Left renal cortex interstitium (tissue), 4 donors: ENCODE results near the gene EFNB2. TPM values are rescaled to one million over a fixed set of nuclear protein-coding genes. Genes with fewer than 3 reads are reported as not detected.

Source experiments
- DNase-seq, 4 donors: peaks; one replicate each; pipeline ENCODE4 v3.0.0-alpha.2; 2013; ENCODE audit warnings: low read depth in 4 of 4, low spot score in 2 of 4, missing footprints in 1 of 4
- polyA plus RNA-seq, 4 donors: library from polyadenylated mRNA; unstranded; fragments of 120-200 nt; gene quantifications; one replicate each; pipeline ENCODE4 v1.2.1, GENCODE V29; 2013; ENCODE audit not compliant: insufficient read length in 4 of 4

The EFNB2 gene, protein sequence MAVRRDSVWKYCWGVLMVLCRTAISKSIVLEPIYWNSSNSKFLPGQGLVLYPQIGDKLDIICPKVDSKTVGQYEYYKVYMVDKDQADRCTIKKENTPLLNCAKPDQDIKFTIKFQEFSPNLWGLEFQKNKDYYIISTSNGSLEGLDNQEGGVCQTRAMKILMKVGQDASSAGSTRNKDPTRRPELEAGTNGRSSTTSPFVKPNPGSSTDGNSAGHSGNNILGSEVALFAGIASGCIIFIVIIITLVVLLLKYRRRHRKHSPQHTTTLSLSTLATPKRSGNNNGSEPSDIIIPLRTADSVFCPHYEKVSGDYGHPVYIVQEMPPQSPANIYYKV
- polyA plus RNA-seq = 100 to 1,000 TPM; 121 to 142 (median 129) TPM

GRCh38 chr13:106535552-106536243 lies at the start of gene EFNB2:
Gene EFNB2, minus strand, starts transcription at chr13:106535662. Its CDS starts 698 bp downstream, at chr13:106534964.
- peak in 3 of 4 donors; percentile 82 to 92 (median 82) for DNase-seq

GRCh38 chr13:106581225-106581624 lies 45.8 kb upstream of the EFNB2 start:
- no peak for DNase-seq

DNA sequence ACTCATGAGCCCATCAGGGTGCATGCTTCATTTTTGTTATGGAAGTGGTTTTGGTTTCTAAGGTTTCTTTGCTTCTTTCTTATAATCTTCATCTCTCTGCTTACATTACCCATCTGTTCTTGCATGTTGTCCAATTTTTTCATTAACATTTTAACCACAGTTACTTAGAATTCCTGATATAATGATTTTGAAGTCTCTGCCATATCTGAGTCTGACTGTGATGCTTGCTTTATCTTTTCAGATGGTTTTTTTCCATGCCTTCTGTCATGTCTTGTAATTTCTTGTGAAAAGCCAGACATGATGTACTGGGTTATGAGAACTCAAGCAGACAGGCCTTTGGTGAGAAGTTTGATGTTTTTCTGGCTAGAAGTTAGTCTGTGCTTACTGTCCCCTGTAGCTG lies 40.4 kb upstream of the EFNB2 start:
- no peak for DNase-seq

GRCh38 chr13:106573868-106574267 lies 38.4 kb upstream of the EFNB2 start:
- no peak for DNase-seq

- no peak for DNase-seq
These were observed 37.9 kb upstream of the EFNB2 start for GRCh38 chr13:106573284-106573846.

DNA sequence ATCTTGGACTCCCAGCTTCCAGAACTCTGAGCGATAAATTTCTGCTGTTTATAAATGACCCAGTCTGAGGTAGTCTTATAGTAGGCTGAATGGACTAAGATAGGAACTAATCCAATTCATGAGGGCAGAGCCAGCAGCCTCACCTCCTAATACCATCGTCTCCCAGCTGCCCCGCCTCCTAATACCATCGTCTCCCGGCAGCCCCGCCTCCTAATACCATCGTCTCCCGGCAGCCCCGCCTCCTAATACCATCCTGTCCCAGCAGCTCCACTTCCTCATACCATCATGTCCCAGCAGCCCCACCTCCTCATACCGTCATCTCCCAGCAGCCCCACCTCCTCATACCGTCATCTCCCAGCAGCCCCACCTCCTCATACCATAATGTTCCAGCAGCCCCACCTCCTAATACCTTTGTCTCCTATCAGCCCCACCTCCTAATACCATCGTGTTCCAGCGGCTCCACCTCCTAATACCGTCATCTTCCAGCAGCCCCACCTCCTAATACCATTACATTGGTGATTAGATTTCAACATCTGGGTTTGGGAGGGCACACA lies 34.9 kb upstream of the EFNB2 start:
- DNase-seq = no peak

DNA sequence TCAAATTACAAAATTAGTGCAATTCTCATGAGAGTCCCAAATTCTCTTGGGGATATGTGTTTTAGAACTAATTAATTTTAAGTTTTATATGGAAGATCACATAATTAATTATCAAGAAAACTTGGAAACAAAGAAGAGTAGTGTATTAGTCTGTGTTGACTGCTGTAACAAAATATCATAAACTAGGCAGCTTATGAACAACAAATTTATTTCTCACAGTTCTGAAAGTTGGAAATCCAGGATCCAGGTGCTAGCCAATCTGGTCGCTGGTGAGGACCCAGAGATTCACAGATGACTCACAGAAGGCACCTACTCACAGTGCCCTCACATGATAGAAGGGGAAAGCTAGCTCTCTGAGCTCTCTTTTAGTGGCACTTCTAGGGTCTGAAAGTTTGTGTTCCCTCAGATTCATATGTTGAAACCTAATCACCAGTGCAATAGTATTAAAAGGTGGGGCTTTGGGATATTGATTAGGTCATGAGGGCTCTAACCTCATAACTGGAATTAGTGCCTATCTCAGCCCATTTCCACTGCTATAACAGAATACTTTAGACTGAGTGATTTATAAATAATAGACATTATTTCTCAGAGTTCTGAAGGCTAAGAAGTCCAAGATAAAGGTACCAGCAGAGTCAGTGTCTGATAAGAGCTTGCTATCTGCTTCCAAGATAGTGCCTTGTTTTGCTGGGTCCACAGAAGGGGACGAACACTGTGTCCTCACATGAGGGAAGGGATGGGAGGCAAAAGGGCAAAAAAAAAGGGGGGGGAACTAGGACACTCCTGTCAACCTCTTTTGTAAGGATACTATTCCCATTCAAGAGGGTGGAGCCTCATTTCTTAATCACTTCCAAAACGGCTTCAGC lies 34.0 kb upstream of the EFNB2 start:
- DNase-seq = no peak

DNA sequence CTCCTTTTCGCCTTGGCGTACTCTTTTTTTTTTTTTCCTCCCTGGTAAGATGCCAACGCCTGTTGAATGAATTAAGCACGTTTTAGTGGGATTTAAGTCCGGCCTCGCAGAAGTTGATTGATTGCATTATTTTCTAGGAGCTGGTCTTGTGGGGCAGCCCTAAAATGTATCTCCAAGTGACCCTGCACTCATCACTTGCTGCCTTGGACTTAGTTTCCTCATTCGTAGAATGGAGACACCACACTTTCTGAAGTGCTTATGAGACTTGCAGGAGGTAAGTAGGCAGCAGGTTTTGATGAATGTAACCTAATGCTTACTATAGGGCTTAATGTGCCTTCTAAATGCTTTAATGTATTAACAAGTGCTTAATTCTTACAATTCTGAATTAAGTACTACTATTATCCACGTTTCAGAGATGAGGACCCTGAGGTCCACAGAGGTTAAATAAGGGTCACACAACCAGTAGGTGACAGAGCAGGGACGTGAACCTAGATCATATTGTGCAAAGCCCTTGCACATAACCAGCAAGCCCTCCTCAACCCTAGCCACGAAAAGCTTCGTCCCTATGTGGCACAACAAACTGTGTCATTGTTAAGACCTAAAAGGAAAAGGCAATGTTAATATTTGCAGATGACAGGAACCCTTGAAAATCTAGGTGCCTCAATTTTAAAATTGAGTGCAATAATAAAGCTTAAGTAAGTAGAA lies 33.0 kb upstream of the EFNB2 start:
- no peak for DNase-seq

GRCh38 chr13:106567474-106568298 lies 32.2 kb upstream of the EFNB2 start, which contains the start of gene ARGLU1:
Gene ARGLU1, minus strand, starts transcription at chr13:106568137. Its CDS starts 218 bp downstream, at chr13:106567919.
- peak; percentile 83 to 92 (median 90) for DNase-seq

DNA sequence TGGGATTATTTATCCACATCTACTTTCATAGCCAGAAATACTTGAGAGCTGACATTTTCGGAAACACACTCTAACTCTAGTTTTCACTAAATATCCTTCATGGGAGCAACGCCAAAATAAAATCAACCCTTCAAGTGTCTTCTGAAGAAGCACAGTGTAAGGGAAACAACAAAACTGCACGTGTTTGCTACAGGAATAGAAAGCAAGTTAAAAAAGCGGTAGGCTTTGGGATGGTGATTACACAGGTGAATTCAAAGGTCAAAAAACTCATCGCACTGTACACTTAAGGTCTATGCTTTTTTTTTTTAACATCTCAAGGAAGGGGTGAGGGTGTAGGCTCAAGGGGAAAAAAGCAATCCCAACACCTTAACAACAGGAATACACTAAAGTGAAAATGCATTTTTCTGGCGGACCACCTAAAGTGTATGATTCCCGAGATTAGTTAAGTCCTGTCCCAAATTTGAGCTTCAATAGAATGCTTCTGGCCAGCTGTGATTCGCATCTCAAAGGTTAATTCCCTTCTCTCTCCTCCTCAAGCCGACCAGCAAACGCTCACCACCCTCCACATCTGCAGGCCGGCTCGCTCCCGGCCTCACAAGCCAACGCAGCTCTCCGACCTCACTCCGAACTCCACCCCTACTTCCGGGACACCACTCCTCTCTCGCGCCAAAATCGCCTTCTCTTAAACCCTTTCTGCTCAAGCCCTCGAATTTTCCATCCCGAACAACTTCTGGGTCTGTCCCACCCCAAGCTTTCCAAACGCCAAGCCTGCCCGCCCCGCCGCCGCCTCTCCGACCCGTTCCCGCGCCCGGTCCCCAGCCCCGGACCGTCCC lies 31.4 kb upstream of the EFNB2 start:
- DNase-seq = no peak

DNA sequence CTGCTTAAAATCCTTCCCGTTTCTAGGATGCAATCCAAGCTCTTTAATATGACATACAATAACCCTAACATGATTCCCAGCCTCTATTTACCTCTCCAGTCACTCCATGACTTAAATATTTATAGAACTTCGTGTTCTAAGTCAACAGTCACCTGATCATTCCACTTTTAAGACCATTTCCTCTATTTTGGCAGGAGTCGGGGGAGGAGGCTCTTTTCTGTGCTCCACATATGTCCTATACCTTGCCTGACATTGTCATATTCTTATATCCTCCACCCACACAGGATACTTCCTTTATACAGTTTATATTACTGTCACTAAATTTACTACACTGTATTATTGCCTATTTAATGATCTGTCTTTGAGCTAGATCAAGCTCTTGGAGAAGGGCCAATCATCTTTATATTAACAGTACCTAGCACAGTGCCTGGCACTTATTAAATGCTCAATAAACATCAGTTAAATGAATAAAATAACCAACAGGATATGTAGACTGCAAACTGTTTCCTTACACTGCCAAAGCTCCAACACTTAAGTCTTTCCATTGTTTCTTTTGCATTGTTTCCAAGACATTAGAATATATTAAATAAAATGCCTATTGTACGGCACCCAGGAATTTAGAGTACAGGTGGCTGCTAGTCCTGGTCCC lies 29.8 kb upstream of the EFNB2 start:
- DNase-seq = no peak

GRCh38 chr13:106562301-106562700 lies 26.8 kb upstream of the EFNB2 start:
- DNase-seq = no peak

DNA sequence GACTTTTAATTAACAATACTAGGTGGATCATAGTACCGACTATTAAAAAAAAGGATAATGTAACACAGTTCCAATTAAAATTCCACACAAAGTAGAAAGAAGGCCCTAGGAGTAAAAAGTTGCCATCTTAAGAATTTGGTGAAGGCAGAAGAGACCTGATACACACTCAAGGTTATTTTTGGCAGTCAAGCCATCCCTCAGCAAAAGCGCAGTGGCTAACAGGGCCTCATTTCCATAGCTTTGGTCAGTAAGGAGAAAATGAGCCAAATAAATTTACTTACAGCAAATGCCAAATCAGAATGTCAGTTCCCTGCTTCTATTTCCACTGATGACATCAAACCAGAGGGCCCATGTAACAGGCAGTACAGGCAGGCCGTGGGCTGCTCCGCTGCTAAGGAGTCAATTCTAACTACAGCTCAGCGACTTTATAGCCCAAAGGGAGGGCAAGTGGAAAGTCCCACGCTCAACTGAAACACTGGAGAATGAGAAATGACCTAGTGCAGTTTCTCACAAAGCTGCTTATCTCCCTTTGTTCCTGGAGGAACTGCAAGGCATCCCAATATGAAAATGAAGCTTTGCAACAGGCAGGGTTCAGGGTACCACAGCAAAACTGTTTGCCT lies 26.2 kb upstream of the EFNB2 start:
- DNase-seq = no peak

DNA sequence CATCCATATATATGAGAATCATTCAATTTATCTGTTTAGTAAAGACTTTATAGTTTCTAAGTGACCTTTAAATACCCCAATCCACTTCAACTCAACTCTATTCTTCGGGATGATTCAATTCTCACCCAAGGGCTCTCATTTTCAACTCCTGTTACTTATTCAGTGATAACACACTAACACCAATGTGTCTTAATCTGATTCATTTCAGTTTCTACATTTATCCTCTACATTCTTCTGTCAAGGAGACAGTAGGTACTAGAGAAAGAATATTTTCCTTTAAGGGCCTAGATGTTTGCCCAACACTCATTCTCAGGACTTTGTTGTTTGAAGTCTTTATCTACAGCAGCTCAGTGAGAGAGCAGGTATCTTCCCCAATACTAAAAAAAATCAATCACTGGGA lies 25.4 kb upstream of the EFNB2 start:
- no peak for DNase-seq

GRCh38 chr13:106558527-106558926 lies 23.1 kb upstream of the EFNB2 start:
- DNase-seq = no peak

GRCh38 chr13:106555631-106556328 lies 20.3 kb upstream of the EFNB2 start:
- no peak for DNase-seq
